K562 (cell line): ENCODE data around the gene UTP14C. TPM values are rescaled to one million over a fixed set of nuclear protein-coding genes. Genes with fewer than 3 reads are reported as not detected.

Experiments
- CBFA2T3 ChIP-seq: fragments of 450-650 bp; IDR thresholded peaks from 2 replicates; pipeline ENCODE4 v1.6.1; 2017
- ELF2 ChIP-seq: fragments of 250-450 bp; sonication (Bioruptor Pico); IDR thresholded peaks from 2 replicates; pipeline ENCODE4 v1.5.0; 2021; ENCODE audit warnings: mild to moderate bottlenecking
- EP400 ChIP-seq: fragments of 450-650 bp; IDR thresholded peaks from 2 replicates; pipeline ENCODE4 v1.6.1; 2017; ENCODE audit warnings: antibody characterized with exemption, mild to moderate bottlenecking, moderate library complexity
- GTF3C2 ChIP-seq: IDR thresholded peaks from 3 replicates; pipeline ENCODE4 v1.6.1; 2011; ENCODE audit warnings: borderline replicate concordance, mild to moderate bottlenecking, moderate library complexity; ENCODE audit not compliant: insufficient read length; ENCODE audit errors: extremely low read depth
- KDM1A ChIP-seq, 2 experiments: fragments of 450-650 bp; IDR thresholded peaks; 2 replicates each; pipeline ENCODE4 v1.6.1; 2016; ENCODE audit warnings: mild to moderate bottlenecking in 2 of 2
- NR2C1 ChIP-seq, 2 experiments: fragments of 450-650 bp; IDR thresholded peaks; 2 replicates each; pipeline ENCODE4 v1.6.1; 2017; ENCODE audit warnings: mild to moderate bottlenecking in 2 of 2, antibody characterized with exemption in 1 of 2, inconsistent platforms in 1 of 2, missing compliant biosample characterization in 1 of 2, missing genetic modification characterization in 1 of 2
- SLC30A9 ChIP-seq: fragments of 250-450 bp; sonication (Bioruptor Pico); IDR thresholded peaks from 2 replicates; pipeline ENCODE4 v1.8.0; 2022; ENCODE audit warnings: mild to moderate bottlenecking, moderate library complexity
- SRSF9 ChIP-seq: fragments of 200-400 bp; formaldehyde crosslinking; IDR thresholded peaks from 2 replicates; pipeline ENCODE4 v1.6.1; 2017; ENCODE audit warnings: low read depth, low read length, borderline replicate concordance
- UBTF ChIP-seq, 2 experiments: IDR thresholded peaks; 2 replicates each; pipeline ENCODE4 v1.6.1; 2012; ENCODE audit warnings: improper control_type of control experiment in 2 of 2, low read depth in 2 of 2, low read length in 2 of 2, borderline replicate concordance in 1 of 2
- ZKSCAN8 ChIP-seq: fragments of 200-800 bp; sonication (Bioruptor generic); IDR thresholded peaks from 2 replicates; pipeline ENCODE4 v1.6.1; 2016; ENCODE audit warnings: missing genetic modification characterization, missing compliant biosample characterization
- ZNF143 ChIP-seq: sonication (generic); formaldehyde crosslinking; IDR thresholded peaks from 2 replicates; pipeline ENCODE4 v1.9.0; 2022; ENCODE audit warnings: mild to moderate bottlenecking, missing genetic modification reagents
- ZNF165 ChIP-seq: fragments of 250-450 bp; sonication (Bioruptor Pico); IDR thresholded peaks from 2 replicates; pipeline ENCODE4 v1.4.0; 2020; ENCODE audit warnings: borderline replicate concordance
- ZNF253 ChIP-seq: fragments of 250-450 bp; sonication (Bioruptor Pico); conservative IDR thresholded peaks from 2 replicates; pipeline ENCODE4 v1.6.1; 2021; ENCODE audit warnings: mild to moderate bottlenecking
- ZNF347 ChIP-seq: fragments of 450-650 bp; formaldehyde crosslinking; IDR thresholded peaks from 2 replicates; pipeline ENCODE4 v1.4.0; 2020; ENCODE audit warnings: low read depth, mild to moderate bottlenecking, moderate library complexity
- ZNF589 ChIP-seq: fragments of 200-800 bp; sonication (Bioruptor generic); IDR thresholded peaks from 2 replicates; pipeline ENCODE4 v1.6.1; 2016; ENCODE audit warnings: low read depth, missing genetic modification characterization, missing compliant biosample characterization
- ZNF75A ChIP-seq: fragments of 450-650 bp; formaldehyde crosslinking; IDR thresholded peaks from 2 replicates; pipeline ENCODE4 v1.4.0; 2020; ENCODE audit warnings: mild to moderate bottlenecking
- polyA plus RNA-seq, 8 experiments: library from polyadenylated mRNA; depleted of rRNA in 4 of 8; stranded (reverse) in 5 of 8; unstranded in 3 of 8; fragments of >200 nt; fragmentation: Nextera tagmentation in 2 of 8; fragmentation: Illumina TruSeq in 1 of 8; extraction: Ambion mirVana in 2 of 8; extraction: Trizol in 1 of 8; gene quantifications; 2 replicates each; pipeline versions ENCODE4 v1.2.1 to v1.2.3, GENCODE V29; 2011 to 2014; ENCODE audit warnings: inconsistent platforms in 1 of 8, missing spikeins in 1 of 8
- total RNA-seq, 7 experiments: library from RNA; depleted of rRNA in 6 of 7; stranded (reverse); fragments of >200 nt in 6 of 7; fragmentation: Illumina TruSeq in 2 of 7; extraction: Trizol in 2 of 7; gene quantifications; 2 replicates each; pipeline versions ENCODE4 v1.2.1 to v1.2.3, GENCODE V29; 2011 to 2021; ENCODE audit warnings: low replicate concordance in 1 of 7
- TF ChIP-seq, protein P1 (sequence below): fragments of 250-450 bp; sonication (Bioruptor Pico); IDR thresholded peaks from 2 replicates; pipeline ENCODE4 v1.5.0; 2020; ENCODE audit warnings: mild to moderate bottlenecking
- TF ChIP-seq, protein P2 (sequence below): IDR thresholded peaks from 3 replicates; pipeline ENCODE4 v1.6.1; 2011; ENCODE audit warnings: borderline replicate concordance, mild to moderate bottlenecking; ENCODE audit not compliant: insufficient read length, insufficient read depth
- TF ChIP-seq, protein P3 (sequence below): fragments of 450-650 bp; formaldehyde crosslinking; IDR thresholded peaks from 2 replicates; pipeline ENCODE4 v1.4.0; 2020; ENCODE audit warnings: mild to moderate bottlenecking, moderate library complexity

Gene UTP14C
- total and polyA plus RNA-seq, 9 of the 15 experiments (the other 6 are each of a cell fraction or from before 2014, with no cell fraction given): 3.4 to 10.3 (median 6.0) TPM

- TF ChIP-seq UBTF (IDR thresholded peaks at IDR 0.05; ENCODE audit: borderline replicate concordance in 1 of 2, low read depth in 2 of 2, low read length in 2 of 2): no peak
- peak; percentile 65 for TF ChIP-seq CBFA2T3
- TF ChIP-seq ELF2 (CRISPR knock-in tag): no peak
- no peak for TF ChIP-seq GTF3C2
- TF ChIP-seq, protein P1, sequence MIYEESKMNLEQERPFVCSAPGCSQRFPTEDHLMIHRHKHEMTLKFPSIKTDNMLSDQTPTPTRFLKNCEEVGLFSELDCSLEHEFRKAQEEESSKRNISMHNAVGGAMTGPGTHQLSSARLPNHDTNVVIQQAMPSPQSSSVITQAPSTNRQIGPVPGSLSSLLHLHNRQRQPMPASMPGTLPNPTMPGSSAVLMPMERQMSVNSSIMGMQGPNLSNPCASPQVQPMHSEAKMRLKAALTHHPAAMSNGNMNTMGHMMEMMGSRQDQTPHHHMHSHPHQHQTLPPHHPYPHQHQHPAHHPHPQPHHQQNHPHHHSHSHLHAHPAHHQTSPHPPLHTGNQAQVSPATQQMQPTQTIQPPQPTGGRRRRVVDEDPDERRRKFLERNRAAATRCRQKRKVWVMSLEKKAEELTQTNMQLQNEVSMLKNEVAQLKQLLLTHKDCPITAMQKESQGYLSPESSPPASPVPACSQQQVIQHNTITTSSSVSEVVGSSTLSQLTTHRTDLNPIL (CRISPR knock-in tag): no peak
- TF ChIP-seq ZNF75A (CRISPR knock-in tag): no peak
- peak; percentile 16 for TF ChIP-seq EP400
- no peak for TF ChIP-seq ZNF253 (CRISPR knock-in tag)
- TF ChIP-seq ZNF589: no peak
- TF ChIP-seq SRSF9: no peak
- TF ChIP-seq, protein P2, sequence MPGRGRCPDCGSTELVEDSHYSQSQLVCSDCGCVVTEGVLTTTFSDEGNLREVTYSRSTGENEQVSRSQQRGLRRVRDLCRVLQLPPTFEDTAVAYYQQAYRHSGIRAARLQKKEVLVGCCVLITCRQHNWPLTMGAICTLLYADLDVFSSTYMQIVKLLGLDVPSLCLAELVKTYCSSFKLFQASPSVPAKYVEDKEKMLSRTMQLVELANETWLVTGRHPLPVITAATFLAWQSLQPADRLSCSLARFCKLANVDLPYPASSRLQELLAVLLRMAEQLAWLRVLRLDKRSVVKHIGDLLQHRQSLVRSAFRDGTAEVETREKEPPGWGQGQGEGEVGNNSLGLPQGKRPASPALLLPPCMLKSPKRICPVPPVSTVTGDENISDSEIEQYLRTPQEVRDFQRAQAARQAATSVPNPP: no peak
- no peak for TF ChIP-seq ZNF347 (CRISPR knock-in tag)
- no peak for TF ChIP-seq ZKSCAN8
- TF ChIP-seq, protein P3, sequence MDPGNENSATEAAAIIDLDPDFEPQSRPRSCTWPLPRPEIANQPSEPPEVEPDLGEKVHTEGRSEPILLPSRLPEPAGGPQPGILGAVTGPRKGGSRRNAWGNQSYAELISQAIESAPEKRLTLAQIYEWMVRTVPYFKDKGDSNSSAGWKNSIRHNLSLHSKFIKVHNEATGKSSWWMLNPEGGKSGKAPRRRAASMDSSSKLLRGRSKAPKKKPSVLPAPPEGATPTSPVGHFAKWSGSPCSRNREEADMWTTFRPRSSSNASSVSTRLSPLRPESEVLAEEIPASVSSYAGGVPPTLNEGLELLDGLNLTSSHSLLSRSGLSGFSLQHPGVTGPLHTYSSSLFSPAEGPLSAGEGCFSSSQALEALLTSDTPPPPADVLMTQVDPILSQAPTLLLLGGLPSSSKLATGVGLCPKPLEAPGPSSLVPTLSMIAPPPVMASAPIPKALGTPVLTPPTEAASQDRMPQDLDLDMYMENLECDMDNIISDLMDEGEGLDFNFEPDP (CRISPR knock-in tag): no peak
- TF ChIP-seq ZNF165 (CRISPR knock-in tag): no peak
- TF ChIP-seq ZNF143 (CRISPR knock-in tag): no peak
- TF ChIP-seq NR2C1 (IDR thresholded peaks at IDR 0.05): no peak
- TF ChIP-seq NR2C1 (tag; IDR thresholded peaks at IDR 0.05): no peak
- TF ChIP-seq KDM1A (IDR thresholded peaks at IDR 0.05): peak; percentile 20 to 53; a peak in 1 of 4 replicates
- no peak for TF ChIP-seq SLC30A9 (CRISPR knock-in tag)
These were observed 26.7 kb upstream of the UTP14C start (continued) for GRCh38 chr13:51997641-51998330.
